Dermis blood vessel endothelial cell (primary cell): ENCODE data around the gene COL4A4. TPM values are rescaled to one million over a fixed set of nuclear protein-coding genes. Genes with fewer than 3 reads are reported as not detected.

ENCODE experiments used
- DNase-seq: peaks from one replicate; pipeline ENCODE4 v3.0.0; 2010
- total RNA-seq: library from RNA; depleted of rRNA; stranded (reverse); fragments of >200 nt; gene quantifications from 2 replicates; pipeline ENCODE4 v1.2.3, GENCODE V29; 2014

Gene COL4A4
- total RNA-seq, 1 donor from 2014 or later: 0.17 TPM

DNA sequence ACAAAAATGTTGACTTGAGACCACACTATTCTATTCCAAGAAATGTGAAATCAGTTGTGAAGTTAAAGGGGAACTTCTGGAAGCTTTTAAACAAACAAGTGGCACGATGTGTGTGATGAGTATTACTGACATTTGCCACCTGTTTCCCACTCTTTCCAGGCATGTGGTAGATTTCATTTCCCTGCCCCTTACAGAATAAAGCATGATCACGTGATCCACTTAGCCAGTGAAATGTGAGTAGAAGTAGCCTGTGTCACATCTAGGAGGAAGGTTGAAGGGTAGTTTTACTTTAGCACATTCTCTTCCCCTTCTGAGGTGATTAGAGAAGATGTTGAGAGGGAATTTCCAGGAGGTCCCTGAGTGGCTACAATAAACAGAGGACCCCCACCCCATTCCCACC is 3.8 kb downstream of the COL4A4 start:
- DNase-seq: no peak

DNA sequence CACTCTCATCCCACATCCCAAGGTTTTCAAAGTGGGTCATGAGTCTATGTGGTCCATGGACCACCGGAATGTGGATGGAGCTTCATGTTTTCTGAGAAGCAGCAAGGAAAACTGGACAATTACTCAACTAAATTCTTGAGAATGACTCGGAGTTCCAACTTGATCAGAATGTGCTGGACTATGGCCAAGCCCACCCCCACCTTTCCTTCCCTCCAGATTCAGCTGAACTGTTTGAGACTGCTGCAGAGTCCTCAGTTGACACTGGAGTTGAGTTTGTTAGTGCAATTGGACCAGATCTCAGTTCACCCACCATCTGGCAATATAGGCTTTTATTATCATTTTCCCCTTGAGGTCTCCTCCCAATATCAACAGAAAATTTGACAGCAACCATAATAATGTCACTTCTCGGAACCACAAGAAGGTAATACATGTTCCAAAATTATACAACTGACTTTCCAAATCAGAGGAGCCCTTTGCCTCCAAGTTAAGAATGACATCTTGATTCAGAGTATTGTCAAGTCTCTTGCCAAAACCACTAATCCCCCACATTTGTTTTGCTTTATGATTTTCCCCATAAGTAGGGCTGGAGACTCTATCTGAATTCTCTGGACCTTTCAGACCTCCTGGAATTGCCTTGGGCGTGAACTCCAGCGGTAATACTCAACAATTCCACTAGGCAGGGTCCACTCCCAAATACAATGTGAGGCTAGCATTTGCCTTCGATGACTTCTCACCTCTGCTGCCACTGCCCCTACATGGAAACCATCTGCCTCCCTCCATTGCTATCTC is 8.8 kb downstream of the COL4A4 start:
- no peak for DNase-seq

DNA sequence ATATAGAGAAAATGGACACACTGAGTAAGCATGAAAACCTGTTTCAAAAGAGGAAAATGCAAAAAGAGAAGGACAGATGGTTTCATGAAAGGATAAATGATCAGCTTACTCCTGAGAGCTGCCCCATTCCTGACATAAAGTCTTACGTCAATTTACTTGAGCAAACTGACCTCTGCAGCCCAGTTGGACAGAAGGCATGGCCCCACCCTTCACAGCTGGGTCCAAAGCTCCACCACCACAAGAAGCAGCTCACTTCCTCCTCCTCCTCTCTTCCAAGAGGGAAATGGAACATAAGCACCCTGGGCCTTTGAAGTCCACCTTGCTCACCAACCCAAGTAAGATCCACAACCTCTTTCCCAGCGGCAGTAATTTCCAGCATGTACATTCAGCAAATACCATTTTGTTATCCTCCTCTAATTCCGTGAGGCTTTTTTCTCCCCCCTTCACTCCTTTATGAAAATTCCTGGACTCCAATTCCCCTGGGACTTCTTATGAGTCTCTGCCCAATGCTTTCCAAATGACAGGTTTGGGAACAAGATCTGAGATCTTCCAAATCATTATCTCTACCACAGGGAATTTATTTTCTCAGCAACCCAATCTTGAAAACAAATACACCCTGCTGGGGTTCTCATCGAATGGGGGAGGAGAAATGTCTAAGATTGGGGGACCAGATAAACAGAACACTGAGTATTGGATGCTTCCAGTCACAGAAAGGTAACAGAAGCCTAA is 10.1 kb downstream of the COL4A4 start:
- DNase-seq: no peak

DNA sequence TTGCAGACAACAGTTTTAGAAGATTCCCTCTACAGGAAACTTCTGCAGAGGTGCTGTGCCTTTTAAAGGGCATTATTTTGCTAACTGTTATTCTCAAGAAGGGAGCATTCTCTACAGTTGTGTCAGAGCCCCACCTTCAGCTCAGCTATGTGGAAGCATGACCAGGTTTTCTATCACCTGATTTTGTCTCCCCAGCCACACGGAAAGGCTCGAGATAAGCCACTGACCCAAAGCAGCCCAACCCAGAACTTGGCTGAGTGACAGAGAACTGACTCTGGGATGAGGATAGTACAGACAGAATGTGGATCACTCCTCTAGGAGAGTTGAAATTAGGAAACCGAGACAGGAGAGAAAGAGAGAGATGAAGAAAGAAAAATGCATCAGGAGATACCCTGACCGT is 10.7 kb downstream of the COL4A4 start:
- no peak for DNase-seq

GRCh38 chr2:227152093-227152766 is 11.8 kb downstream of the COL4A4 start:
- DNase-seq: no peak

DNA sequence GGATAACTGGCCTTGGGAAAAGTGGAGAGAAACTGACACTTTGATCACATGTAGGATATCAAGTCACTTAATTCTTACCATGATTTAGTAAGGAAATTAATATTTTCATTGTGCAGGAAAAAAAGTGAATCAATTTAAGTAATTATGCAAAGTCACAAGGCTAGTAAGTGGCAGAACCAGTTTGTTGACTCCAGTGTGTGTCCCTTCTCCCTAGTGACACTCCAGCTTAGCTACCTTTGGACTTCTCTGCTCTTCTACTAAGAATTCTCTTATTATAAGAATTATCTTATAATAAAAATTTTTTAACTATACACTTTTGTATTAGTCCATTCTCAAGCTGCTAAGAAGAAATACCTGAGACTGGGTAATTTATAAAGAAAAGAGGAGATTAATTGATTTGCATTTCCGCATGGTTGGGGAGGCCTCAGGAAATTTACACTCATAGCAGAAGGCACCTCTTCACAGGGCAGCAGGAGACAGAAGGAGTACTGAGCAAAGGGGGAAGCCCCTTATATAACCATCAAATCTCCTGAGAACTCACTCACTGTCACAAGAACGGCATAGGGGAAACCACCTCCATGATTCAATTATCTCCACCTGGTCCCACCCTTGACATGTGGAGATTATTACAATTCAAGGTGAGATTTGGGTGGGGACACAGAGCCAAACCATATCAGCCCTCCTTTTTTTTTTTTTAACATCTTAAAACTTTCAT is 13.6 kb downstream of the COL4A4 start:
- no peak for DNase-seq

DNA sequence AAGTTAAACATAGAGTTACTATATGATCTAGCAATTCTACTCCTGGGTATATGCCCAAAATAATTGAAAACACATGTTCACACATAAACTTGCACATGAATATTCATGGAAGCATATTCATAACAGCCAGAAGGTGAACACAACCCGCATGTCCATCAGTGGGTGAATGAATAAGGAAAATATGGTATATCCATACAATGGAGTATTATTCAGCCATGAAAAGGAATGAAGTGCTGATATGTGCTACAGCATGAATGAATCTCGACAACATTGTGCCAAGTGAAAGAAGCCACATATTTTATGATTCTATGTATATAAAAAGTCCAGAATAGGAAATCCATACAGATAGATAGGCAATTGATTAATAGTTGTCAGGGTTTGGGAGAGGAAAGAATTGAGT is 15.9 kb downstream of the COL4A4 start:
- DNase-seq: no peak

- DNase-seq: no peak
These were observed 17.0 kb downstream of the COL4A4 start for GRCh38 chr2:227147023-227147422.

DNA sequence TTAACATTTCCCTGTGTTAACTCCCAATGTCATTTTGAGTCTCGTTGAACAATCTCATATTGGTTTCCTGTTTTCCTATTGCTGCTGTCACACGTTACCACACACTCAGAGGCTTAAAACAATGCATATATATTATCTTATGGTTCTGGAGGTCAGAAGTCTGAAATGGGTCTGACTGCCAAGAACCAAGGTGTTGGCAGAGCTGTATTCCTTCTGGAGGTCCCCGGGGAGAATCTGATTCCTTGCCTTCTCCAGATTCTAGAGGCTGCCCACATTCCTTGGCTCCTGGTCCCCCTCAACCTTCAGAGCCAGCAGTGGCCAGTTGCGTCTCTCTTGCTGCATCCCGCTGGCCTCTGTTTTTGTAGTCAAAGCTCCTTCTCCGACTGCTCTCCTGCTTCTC is 17.5 kb downstream of the COL4A4 start:
- no peak for DNase-seq

DNA sequence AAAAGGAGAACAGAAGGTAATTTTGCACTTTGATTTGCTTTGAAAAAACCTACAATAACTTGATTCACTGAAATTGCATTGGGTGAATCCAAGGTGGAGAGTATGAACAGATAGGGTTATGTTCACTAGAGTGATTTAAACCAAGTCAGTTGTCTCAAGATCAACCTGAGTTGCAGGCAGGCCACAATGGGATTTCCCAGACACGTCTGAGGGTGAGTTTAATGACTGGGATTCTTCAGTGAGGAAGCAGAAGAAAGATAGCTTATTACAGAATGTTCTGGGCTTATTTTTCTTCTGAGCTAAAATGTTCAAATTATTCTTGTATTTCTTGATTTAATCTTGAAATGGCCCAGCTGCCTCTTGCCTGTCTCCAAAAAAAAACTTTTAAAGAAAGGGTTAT is 20.1 kb downstream of the COL4A4 start:
- DNase-seq: no peak

DNA sequence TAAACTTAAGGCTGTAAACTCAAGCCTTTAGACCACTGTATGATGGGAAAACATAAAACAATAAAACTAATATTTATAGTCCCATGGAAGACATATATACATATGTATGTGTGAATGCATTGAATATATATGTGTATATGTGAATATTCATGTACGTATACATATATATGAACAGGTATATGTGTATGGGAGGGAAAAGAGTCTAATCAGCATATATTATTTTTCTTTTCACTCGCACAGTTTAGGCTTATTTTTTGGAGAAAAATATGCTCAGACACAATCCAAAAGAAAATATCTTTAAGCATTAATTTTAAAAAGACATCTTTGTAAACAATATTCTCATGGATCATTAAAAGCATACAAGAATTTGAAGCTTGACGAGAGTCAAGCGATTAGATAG is 22.7 kb downstream of the COL4A4 start:
- no peak for DNase-seq

DNA sequence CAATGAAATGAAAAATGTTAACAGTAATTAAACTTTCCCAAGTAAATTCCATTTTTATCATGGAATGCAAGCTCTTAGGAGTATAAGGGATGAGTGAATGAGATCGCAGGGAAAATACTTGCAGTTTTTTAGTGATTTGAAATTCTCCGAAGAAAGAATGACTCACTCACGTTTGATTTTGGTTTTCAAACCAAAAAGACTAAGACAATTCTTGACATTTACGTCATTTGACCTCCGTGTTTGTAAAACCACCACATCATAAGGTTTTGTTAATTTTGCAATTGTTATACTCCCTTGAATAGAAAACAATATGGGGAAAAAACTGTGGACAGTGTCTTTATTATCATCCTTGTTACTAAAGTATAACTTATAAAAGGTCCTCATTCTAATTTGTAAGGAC is 29.4 kb downstream of the COL4A4 start:
- no peak for DNase-seq

GRCh38 chr2:227132986-227133385 is 31.0 kb downstream of the COL4A4 start:
- DNase-seq: no peak

- no peak for DNase-seq
These were observed 33.4 kb downstream of the COL4A4 start for GRCh38 chr2:227130636-227131035.

- DNase-seq: no peak
These were observed 36.8 kb downstream of the COL4A4 start for GRCh38 chr2:227127201-227127600.

GRCh38 chr2:227125506-227125905 is 38.5 kb downstream of the COL4A4 start:
- DNase-seq: no peak

GRCh38 chr2:227124811-227125210 is 39.2 kb downstream of the COL4A4 start:
- DNase-seq: no peak

- DNase-seq: no peak
These were observed 40.3 kb downstream of the COL4A4 start for GRCh38 chr2:227123697-227124096.

DNA sequence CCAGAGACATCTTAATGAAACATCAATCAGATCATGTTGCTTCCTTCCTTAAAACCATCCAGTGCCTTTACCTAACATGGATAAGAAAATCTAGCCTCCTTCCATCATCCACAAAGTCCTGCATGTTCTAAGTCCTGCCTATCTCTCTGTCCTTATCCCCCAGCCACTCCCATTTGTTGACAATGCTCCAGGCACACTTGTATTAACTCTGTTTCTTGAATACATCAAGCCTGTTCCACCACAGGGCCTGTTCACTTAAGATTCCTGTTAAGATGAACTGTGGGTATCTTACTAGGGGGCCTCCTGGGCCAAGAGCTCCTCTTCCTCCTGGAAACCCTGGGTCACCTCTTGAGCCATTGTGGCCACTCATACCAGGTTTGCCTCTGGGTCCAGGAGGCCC is 45.7 kb downstream of the COL4A4 start:
- DNase-seq: no peak

DNA sequence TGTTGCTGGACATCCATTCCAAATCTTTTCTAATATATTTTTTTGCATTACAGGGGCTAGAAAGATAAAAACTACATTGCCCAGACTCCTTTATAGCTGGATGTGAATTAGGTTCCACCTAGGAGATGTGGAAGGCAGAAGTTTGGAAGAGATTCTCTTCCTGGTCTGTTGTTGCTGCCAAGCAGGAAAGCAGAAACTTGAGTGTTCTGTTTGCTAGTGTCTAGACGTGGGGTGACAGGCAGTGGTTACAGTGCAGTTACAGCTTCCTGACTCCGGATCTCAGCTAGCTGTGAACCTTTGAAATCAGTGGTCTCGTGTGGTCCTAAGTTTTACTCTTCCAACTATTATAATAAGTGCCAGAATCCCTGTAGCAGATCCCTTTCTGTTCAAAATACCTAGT is 46.2 kb downstream of the COL4A4 start:
- DNase-seq: no peak

DNA sequence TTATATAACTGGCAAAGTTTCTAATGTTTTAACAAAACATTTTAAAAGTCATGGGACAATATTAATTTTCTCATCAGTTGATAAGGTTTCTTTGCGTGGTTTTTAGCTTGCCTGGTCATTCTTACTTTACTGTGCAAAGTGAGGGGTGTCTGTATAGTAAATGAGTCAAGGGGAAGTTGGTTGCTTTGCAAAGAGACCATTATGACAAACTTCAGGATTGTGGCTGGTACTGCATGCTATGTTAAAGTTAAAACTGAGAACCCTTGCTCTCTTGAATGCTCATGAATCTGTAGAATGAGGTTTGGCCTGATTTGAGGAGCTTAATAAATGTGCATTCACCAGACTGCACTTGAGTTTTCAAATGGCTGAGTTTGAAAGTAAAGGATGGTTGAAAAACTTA is 47.0 kb downstream of the COL4A4 start:
- no peak for DNase-seq

- no peak for DNase-seq
These were observed 48.2 kb downstream of the COL4A4 start for GRCh38 chr2:227115761-227116160.
